HG03135 (cell line): Measurements from ENCODE around the gene CAB39L.

Experiments
- ATAC-seq: cut with Tn5 transposase; IDR thresholded peaks from one replicate; pipeline ENCODE4 v1.9.1; 2021; ENCODE audit warnings: mild to moderate bottlenecking, moderate library complexity; ENCODE audit not compliant: unreplicated experiment

Gene CAB39L

GRCh38 chr13:49314344-49314882, 129.5 kb downstream of the CAB39L start:
- ATAC-seq: no peak

DNA sequence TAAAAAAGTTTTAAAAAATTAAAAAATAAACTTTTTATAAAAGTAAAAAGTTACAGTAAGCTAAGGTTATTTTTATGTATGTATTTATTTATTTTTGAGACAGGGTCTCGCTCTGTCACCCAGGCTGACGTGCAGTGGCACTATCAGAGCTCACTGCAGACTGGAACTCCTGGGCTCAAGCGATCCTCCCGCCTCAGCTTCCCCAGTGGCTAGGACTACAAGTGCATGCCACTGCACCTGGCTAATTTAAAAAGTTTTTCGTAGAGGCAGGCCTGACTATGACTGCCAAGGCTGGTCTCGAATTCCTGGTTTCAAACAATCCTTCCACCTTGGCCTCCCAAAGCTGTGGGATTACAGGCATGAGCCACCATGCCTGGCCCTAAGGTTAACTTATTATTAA, 132.0 kb downstream of the CAB39L start:
- no peak for ATAC-seq

GRCh38 chr13:49310251-49310650, 133.6 kb downstream of the CAB39L start:
- ATAC-seq: no peak

DNA sequence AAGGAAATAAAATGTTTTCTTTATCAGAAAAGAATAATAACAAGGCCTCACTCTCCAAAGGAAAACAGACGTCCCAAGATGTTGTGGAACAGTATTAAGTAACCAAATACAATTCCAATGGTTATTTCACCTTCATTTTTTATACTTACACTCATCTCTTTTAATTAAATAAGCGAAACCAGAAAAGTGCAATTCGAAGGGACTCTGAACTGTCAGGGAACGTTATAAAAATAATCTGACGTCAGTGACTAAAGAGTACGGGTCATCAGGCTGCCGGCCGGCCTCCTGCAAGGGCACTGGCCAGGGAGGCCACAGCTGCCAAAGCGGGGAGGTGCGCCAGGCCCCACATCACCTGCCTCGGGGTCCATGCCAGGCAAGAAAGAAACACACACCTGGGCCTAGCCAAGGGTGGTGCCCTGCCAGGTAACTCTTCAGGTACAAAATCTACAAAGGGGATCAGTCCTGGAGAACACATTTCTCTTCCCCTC, 134.9 kb downstream of the CAB39L start:
- ATAC-seq: no peak

DNA sequence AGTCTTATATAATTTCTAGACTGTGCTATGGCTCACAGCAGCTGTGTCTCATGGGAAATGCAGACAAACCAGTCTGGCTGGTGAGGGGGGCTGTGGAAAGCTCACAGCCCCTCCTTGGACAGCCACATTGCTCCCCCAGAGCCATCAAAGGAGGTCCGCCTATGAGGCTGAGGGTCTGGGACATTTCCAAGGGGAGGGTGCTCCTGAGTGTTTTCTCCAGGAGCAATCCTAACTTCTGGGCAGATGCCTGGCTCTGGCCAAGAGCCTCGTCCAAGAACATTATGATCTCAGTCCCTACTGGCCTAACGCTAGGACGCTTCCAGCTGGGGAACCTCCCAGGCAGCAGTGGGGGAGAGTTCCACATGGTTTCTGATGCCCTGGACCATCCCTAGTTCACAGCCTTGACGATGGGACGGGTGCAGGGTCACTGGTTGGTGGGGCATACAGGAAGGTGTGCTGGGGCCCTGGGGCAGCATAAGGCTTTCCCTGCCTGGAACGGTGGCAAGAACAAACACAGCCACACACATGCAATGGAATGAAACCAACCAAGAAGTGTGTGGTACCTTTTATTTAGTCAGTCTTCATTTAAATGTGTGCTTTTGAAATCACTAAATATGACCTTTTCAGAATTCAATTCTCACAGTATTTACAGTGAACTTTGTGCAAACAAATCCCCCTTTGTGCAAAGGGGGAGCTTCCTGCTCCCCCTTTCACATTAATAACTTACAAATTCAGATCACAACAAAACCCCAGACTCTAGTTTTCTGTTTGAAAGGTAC, 135.6 kb downstream of the CAB39L start:
- no peak for ATAC-seq

GRCh38 chr13:49307365-49307764, 136.5 kb downstream of the CAB39L start:
- no peak for ATAC-seq

- ATAC-seq: no peak
These were observed 138.0 kb downstream of the CAB39L start for GRCh38 chr13:49305792-49306425.

DNA sequence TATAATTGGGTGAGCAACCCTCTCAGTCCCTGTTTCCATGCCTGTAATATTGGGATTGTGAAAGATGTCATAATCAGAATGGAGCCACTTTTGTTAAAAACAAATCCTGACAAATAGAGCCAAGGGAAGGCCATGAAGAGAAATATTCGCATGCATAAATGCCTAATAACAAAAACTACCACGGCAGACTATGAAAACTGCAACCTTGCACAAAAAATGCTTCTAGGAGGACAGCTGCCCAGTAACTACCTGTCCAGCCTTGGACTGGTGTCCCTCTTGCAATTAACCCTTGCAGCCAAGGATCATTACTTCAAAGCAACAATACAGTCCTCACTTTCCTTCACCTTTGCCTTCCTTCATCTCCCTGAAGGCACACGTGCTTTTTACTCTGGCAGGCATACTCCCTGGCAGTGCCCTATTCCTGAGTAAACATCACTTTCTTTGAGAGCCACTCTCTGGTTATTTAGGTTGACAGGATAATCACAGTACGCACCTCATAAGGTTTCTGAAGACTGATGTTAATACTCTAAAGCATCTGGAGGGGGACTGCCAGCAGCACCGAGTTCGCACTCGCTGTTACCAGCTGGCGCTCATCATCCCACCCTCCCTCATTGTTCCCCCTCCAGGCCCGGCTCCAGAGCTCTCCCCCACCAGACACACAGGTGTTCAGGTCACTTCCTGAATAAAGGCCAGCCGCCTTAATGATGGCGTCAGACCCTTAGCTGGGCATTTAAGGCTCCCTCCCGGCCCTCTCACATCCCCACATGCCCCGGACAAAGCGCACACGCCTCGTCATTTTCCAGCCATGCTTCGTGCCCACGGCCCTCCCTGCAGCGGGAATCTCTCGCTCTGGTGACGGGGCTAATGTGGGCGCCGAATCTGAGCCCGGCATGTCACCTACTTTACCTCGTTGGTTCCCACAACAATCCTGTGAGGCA, 138.8 kb downstream of the CAB39L start:
- no peak for ATAC-seq

DNA sequence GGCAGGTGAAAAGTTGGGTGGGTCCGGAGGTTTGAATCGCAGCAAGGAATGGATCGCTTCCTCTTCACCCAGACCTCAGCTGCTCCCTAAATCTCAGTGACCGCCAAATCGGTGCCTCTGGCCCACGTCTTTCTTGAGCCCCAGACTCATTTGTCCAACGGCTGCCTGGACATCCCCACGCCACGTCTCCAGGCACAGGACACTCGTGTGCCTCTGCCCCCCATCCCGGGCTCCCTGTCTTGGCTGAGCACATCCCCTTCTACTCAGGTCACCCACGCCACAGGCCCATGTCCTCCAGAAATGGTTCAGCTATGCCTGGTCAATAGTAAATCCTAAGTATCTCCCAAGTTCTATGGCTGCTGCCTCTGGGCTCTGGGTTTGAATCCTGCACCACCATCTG, 139.5 kb downstream of the CAB39L start:
- no peak for ATAC-seq

- ATAC-seq: no peak
These were observed 140.2 kb downstream of the CAB39L start for GRCh38 chr13:49303533-49304252.

- ATAC-seq: no peak
These were observed 141.0 kb downstream of the CAB39L start for GRCh38 chr13:49302817-49303216.

DNA sequence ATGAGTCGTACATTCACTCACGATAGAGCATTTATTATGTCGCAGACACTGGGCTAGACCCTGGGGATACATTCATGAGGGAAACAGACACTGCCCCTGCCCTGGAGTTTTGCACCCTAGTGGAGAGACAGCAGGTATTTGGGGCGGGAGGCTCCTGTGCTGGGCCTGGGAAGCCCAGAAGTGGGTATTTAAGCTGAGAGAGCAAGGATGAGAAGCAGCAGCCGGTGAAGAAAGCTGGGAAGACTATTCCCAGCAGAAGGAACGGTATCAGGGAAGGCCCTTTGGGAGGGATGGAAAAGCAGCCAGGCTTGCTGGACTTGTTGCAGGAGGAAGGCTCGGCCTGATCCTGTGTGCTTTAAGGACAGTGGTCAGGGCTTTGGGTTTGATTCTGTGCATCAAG, 141.6 kb downstream of the CAB39L start:
- no peak for ATAC-seq

GRCh38 chr13:49300739-49301589, 142.9 kb downstream of the CAB39L start:
- ATAC-seq: peak; percentile 93

DNA sequence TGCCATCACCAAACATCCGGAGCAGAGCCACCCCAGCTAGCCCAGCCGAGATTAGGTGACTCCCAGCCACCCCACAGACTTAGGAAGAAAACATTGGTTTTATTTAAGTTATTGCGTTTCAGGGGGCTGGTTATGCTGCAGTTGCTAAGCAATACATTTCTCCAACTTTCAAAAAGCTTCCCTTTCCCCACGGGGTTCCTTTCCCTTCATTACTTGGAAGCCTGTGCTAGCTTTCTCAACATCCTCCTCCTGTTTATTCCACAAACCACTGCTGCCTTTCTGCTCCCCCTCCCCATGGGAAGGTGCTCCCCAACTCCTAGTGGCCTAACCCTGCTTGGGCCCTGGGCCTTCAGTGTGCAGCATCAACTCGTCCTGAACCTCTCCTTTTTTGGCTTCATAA, 143.6 kb downstream of the CAB39L start:
- no peak for ATAC-seq

DNA sequence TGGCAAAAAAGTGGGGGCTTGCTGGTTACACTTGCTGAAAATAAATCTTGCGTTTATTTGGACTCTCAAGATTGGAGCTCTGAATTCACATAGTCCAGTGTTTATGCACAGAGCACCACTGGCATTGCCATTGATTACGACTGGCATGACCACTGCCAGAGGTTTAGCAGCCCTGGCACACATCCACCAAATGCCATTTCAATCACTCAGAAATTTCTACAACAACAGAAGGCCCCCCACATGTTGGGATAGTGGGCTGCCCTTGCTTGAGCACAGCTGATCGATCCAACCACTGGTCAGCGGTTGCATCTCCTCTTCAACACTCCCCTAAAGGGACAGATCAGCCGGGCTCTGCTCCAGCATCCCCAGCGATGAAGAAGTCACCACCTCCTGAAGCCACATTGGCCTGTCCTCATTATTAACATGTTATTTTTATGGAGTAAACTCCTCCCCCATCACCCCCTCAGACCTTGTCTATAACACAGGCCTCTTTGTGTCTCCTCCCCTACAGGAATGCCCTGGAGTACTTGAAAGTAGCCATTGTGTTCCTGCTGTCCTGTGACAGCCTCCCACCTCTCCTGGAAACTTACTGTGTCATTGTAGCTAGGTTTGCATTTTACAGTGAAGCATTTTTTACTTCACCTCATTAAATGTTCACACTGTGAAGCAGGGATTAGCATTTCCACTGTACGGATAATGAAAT, 144.8 kb downstream of the CAB39L start:
- ATAC-seq: no peak

DNA sequence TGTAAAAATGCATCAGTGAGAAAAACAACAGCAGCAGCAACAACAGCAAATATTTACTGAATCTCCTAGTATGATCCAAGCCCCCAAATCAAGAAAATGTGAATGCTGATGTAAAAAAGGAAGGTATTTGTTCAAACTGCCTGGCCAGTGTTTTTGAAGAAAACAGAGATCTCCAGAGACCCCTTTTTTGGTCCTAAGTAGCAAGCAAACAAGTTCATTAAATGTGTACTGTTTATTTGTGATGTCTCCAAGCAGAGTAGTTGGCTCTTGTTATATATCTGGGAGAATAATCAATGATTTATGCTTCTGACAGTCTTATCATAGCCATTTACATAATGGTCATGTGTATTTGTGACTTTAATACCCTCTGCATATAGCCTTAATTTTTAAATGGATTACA, 145.4 kb downstream of the CAB39L start:
- ATAC-seq: no peak

DNA sequence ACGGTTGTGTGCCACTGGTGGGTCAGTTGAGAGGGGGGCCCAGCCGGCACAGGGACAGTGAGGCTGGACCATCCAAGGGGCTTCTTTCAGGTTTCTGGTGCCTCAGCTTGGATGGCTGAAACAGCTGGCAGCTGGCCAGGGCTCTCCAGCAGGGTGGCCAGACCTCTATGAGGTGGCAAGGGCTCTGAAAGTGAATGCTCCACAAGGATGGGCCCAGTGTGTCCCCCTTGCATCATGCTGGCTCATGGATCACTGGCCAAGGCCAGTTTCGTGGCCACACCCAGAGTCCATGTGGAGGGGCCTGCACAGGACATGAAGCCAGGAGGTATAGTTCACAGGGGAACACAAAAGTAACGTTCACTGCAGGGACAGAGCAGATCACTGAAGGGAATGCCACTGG, 146.5 kb downstream of the CAB39L start:
- ATAC-seq: no peak

DNA sequence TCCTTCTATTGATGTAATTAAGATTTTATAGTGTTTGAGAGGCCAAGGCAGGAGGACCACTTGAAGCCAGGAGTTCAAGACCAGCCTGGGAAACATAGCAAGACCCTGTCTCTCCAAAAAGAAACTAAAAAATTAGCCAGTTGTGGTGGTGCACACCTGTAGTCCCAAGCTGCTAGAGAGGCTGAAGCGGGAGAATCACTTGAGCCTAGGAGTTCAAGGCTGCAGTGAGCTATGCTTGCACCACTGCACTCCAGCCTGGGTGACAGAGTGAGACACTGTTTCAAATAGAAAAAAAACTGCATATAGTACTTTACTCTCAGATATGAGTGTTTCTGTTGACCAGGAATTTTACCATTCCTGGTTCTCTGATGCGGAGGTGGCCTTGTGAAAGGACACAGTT, 147.2 kb downstream of the CAB39L start:
- no peak for ATAC-seq

GRCh38 chr13:49295244-49295643, 148.6 kb downstream of the CAB39L start:
- ATAC-seq: no peak
